PC-3 (cell line): ENCODE results near the gene LCNL1. TPM values are rescaled to one million over a fixed set of nuclear protein-coding genes. Genes with fewer than 3 reads are reported as not detected.

Experiments
- ATAC-seq: fragments of 200-7000 bp; cut with Tn5 transposase; 2 replicates; pipeline ENCODE4 v1.9.1; 2020; ENCODE audit warnings: mild to moderate bottlenecking, moderate library complexity
- BruUV-seq: library from RNA; stranded (reverse); fragments of 400-500 nt; replicated peaks from 2 replicates; lab custom pipeline; 2021; lab: Mats Ljungman, UMichigan
- CTCF ChIA-PET: fragments of 300-600 bp; sonication (Branson Sonifier 250); formaldehyde crosslinking; loops from one replicate; lab custom pipeline; 2022; ENCODE audit warnings: antibody characterized with exemption; lab: Charles Lee
- POLR2A ChIA-PET: fragments of 300-600 bp; sonication (Branson Sonifier 250); formaldehyde crosslinking; loops from one replicate; lab custom pipeline; 2022; ENCODE audit warnings: antibody characterized with exemption; ENCODE audit not compliant: unreplicated experiment; lab: Charles Lee
- DNase-seq: peaks from one replicate; pipeline ENCODE4 v3.0.0-alpha.2; 2015
- H2AFZ ChIP-seq: fragments of 300-600 bp; sonication (generic); 2 replicates; pipeline ENCODE4 v1.6.0; 2016; ENCODE audit warnings: antibody characterized with exemption, low read length
- H3F3A ChIP-seq: fragments of 300-600 bp; sonication (generic); one replicate; pipeline ENCODE4 v1.6.0; 2017; ENCODE audit warnings: antibody characterized with exemption, low read length, control low read depth, mild to moderate bottlenecking; ENCODE audit not compliant: unreplicated experiment
- H3K27ac ChIP-seq: fragments of 300-600 bp; sonication (generic); 2 replicates; pipeline ENCODE4 v1.5.1; 2016; ENCODE audit warnings: mild to moderate bottlenecking, low read length
- H3K27me3 ChIP-seq: fragments of 300-600 bp; sonication (generic); 2 replicates; pipeline ENCODE4 v1.6.1; 2016; ENCODE audit warnings: low read length, mixed read lengths
- H3K36me3 ChIP-seq: fragments of 300-600 bp; sonication (generic); 2 replicates; pipeline ENCODE4 v1.6.1; 2016; ENCODE audit warnings: low read depth, mixed run types, low read length, mixed read lengths
- H3K4me1 ChIP-seq: fragments of 300-600 bp; sonication (generic); 2 replicates; pipeline ENCODE4 v1.5.1; 2016; ENCODE audit warnings: low read length; ENCODE audit not compliant: insufficient read depth
- H3K4me2 ChIP-seq: fragments of 300-600 bp; sonication (generic); 2 replicates; pipeline ENCODE4 v1.6.0; 2016; ENCODE audit warnings: low read length
- H3K4me3 ChIP-seq: fragments of 300-600 bp; sonication (generic); 2 replicates; pipeline ENCODE4 v1.5.1; 2016; ENCODE audit warnings: mild to moderate bottlenecking, low read length, mixed read lengths
- H3K79me2 ChIP-seq: fragments of 300-600 bp; sonication (generic); 2 replicates; pipeline ENCODE4 v1.6.1; 2017; ENCODE audit warnings: low read length, mixed read lengths
- H3K9ac ChIP-seq: fragments of 300-600 bp; sonication (generic); 2 replicates; pipeline ENCODE4 v1.6.0; 2016; ENCODE audit warnings: mild to moderate bottlenecking, low read length
- H3K9me2 ChIP-seq: fragments of 300-600 bp; sonication (generic); replicated peaks from 2 replicates; pipeline ENCODE4 v1.6.1; 2016; ENCODE audit warnings: mixed run types, low read length, mixed read lengths
- H3K9me3 ChIP-seq: fragments of 300-600 bp; sonication (generic); 2 replicates; pipeline ENCODE4 v1.6.1; 2016; ENCODE audit warnings: low read length, mixed read lengths
- H4K20me1 ChIP-seq: fragments of 300-600 bp; sonication (generic); 2 replicates; pipeline ENCODE4 v1.6.1; 2016; ENCODE audit warnings: low read length, mixed read lengths
- CTCF ChIP-seq: fragments of 300-600 bp; sonication (generic); conservative IDR thresholded peaks from 2 replicates; pipeline ENCODE4 v1.5.1; 2017; ENCODE audit warnings: antibody characterized with exemption, low read depth, mild to moderate bottlenecking, low read length
- EZH2 ChIP-seq: fragments of 300-600 bp; sonication (generic); IDR thresholded peaks from one replicate; pipeline ENCODE4 v1.6.1; 2017; ENCODE audit warnings: antibody characterized with exemption, mild to moderate bottlenecking, low read length; ENCODE audit not compliant: unreplicated experiment
- EZH2phosphoT487 ChIP-seq: fragments of 300-600 bp; sonication (generic); IDR thresholded peaks from 2 replicates; pipeline ENCODE4 v1.6.1; 2018; ENCODE audit warnings: mild to moderate bottlenecking, antibody characterized with exemption, low read length, borderline replicate concordance
- intact Hi-C: fragments of 100-400 bp; cut with micrococcal nuclease; formaldehyde crosslinking; loops from 2 replicates; pipeline ENCODE4 v1.9.0; 2023
- total RNA-seq: library from RNA; depleted of rRNA; stranded (reverse); fragments of >200 nt; gene quantifications from 2 replicates; pipeline ENCODE4 v1.2.3, GENCODE V29; 2014

The LCNL1 gene
- total RNA-seq, 1 experiment from 2014 or later: not detected

- no peaks in the 10 kb centered on the region for H3K9me2 ChIP-seq
- POLR2A ChIA-PET: no interaction called here
- no peak for DNase-seq
- ATAC-seq: no peak
- TF ChIP-seq EZH2 (no peak), EZH2phosphoT487 (no peak), CTCF (no peak)
- H3K36me3 ChIP-seq: no peaks in the 10 kb centered on the region
- CTCF ChIA-PET: interaction anchor here (0.6 kb wide), 3 partner anchors 173 to 482 kb away, joined by 5 to 6 read pairs (median 5); no protein-coding TSS in a partner anchor
- H3K4me3 ChIP-seq: no peak overlapping the region
- no peaks in the 10 kb centered on the region for H3F3A ChIP-seq
- no peaks in the 10 kb centered on the region for H3K4me1 ChIP-seq
- no peaks in the 10 kb centered on the region for H3K79me2 ChIP-seq
- H3K9me3 ChIP-seq: no peaks in the 10 kb centered on the region
- BruUV-seq: no TSS peak
- no peak overlapping the region for H3K4me2 ChIP-seq
- no peaks in the 10 kb centered on the region for H4K20me1 ChIP-seq
- H3K27me3 ChIP-seq: no peaks in the 10 kb centered on the region
- no peak overlapping the region for H2AFZ ChIP-seq
- no peak overlapping the region for H3K9ac ChIP-seq
- intact Hi-C loops: no loop called here
- H3K27ac ChIP-seq: no peak overlapping the region
Measured at GRCh38 chr9:136977649-136978072, 5.1 kb upstream of the LCNL1 start.

GRCh38 chr9:136978073-136978864 is 4.5 kb upstream of the LCNL1 start:
- Histone ChIP-seq H2AFZ (no peak overlapping the region), H3K4me3 (no peak overlapping the region), H3K79me2 (no peaks in the 10 kb centered on the region), H3K4me1 (no peaks in the 10 kb centered on the region), H3K9me2 (no peaks in the 10 kb centered on the region), H3K9ac (no peak overlapping the region), H3K36me3 (no peaks in the 10 kb centered on the region), H3K27me3 (no peaks in the 10 kb centered on the region), H3K9me3 (no peaks in the 10 kb centered on the region), H3K27ac (no peak overlapping the region), H3K4me2 (no peak overlapping the region), H4K20me1 (no peaks in the 10 kb centered on the region), H3F3A (no peaks in the 10 kb centered on the region)
- CTCF ChIA-PET: interaction anchor here (0.6 kb wide), 3 partner anchors 173 to 481 kb away, joined by 5 to 6 read pairs (median 5); no protein-coding TSS in a partner anchor
- BruUV-seq: no TSS peak
- POLR2A ChIA-PET: interaction anchor here (0.6 kb wide), 1 partner anchor 252 kb away, joined by 7 read pairs; no protein-coding TSS in a partner anchor
- TF ChIP-seq CTCF (no peak), EZH2 (no peak), EZH2phosphoT487 (no peak)
- ATAC-seq (no peak), DNase-seq (peak; percentile 16)
- intact Hi-C loops: no loop called here
